Hematopoietic multipotent progenitor cell treated with erythropoietin and hydrocortisone succinate and interleukin-3 and kit ligand, for 8 days (in vitro differentiated cells): ENCODE data around the gene GATA2.
A peak's percentile ranks its signal among the peaks of the same experiment; 100 is the strongest.

Experiments
- DNase-seq: peaks from one replicate; pipeline ENCODE4 v3.0.0-alpha.2; 2015

The GATA2 gene

DNA sequence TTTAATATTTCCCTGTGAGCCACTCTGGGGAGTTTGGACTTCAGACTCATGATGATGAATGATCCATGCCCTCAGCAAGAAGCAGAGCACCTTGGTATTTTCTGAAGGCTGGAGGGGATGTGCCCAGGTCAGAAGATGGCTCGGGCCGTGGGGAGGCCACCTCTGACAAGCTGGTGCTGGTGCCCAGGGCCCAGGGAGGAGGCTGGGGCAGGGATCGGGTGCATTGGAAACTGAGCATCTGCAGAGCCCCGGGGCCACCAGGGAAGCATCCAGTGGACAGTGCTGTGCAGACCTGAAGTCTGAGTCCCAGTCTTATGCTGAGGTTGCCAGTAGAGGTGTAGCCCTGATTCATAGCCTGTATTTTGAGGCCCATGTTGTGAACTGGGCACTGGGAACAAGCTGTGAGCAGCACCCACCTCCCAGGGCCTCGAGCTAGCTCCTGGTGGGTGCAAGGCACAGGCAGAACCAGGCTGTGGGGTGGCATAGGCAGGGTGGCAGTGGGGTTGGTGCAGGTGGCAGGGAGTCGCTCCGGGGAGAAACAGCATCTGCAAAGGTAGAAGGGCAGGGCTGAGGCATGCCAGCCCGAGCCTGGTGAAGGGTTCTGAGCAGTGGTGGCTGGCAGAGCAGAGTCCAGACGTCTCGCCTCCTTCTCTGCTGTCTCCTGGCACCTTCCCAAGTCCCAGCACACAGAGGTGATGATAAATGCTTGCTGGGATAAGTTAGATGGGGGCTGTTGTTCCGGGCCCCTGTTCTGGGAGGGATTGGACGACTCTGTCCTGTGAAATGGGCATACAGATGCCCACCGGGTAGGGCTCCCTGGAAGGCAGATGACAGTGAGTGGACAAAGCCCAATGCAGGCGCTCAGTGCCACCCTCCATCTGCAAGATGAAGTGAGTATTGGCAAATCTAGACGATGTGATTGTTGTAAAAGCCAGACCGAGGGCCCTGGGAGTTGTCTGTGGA, 36.9 kb downstream of the GATA2 start:
- peak; percentile 59 for DNase-seq

DNA sequence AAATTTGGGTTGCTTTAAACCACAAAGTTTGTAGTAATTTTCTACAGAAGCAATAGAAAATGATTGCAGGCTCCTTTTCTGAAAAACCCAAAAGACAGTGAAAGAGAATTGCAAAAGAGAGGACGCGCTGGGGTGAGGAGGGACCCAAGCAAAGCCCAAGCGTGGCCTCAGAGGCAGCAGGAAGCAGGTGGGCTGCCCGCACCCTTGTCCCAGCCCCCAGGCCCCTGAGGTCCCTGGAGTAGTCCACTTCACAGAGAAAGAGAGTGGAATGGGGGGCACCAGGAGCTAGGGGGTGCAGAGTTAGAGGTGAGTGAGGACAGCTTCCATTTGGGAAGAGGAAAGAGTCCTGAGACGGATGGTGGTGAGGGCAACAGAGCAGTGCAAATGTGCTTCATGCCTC, 37.9 kb downstream of the GATA2 start:
- DNase-seq, result no peak

DNA sequence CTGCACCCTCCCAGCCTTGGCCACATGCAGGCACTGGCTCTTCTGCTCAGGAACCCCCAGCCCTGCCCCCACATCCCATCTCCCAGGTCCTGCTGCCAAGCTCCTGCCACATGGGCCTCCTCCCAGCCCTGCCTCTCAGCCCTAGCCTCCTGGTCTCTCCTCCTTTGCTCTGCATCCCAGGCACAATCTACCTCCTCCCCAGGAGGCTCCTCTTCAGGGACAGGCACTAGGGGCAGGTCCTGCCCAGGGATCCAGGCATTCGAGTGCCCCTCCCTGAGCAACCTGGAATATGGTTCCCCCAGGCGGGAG, 38.7 kb downstream of the GATA2 start:
- DNase-seq, result no peak

DNA sequence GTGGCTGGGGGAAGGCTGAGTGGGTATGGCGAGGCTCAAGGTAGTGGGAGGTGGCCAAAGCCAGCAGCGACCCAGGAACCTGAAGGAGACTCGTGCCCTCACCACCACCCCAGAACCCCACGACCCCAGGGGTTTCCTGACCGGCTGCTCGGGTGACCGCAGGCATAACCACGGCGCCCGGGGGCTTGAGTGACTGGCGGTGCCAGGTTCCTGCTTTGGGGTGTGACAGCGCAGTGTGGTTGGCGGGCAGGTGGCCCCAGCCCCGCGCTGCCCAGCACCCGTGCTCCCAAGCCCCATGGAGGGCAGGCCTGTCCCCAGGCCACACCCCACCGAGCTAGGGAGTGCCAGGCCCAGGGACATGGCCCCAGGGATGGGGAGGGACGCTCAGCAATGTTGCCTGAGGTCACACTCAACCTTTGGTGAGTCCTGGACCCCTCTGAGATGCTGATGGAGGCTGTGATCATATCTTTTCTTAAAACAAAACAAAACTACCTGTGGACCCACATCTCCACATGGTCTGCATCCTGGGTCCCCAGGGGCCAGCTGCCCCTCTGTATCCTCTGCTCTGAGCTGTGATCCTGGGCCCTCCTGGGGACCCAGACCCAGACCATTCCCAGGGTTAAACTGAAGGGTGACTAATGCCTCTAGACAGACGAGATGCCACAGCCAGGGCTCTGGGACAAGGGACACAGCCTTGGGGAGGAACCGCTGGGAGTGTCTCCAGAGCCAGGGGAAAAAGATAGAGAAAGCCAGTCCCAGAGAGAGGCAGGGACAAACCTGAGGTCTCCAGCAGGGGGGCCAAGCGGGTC, 39.3 kb downstream of the GATA2 start:
- DNase-seq, result no peak

GRCh38 chr3:128452678-128453275, 40.2 kb downstream of the GATA2 start:
- no peak for DNase-seq

DNA sequence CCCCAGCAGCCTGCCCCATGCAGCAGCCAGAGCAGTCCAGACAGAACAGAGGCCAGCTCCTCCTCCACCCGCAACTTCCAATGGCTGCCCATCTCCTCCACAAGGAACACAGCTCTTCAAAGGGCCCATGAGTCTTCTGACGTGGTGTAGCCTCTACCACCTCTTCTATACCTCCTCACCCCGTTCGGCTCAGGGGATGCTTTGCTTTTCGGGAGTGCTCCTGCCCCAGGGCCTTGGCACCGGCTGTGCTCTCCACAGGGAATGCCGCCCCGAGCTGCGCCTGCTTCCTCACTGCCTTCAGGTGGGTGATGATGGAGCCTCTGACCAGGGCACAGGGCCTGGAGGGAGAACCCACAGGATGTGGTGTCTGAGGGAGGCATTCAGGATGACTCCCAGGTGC, 40.9 kb downstream of the GATA2 start:
- DNase-seq, result no peak

DNA sequence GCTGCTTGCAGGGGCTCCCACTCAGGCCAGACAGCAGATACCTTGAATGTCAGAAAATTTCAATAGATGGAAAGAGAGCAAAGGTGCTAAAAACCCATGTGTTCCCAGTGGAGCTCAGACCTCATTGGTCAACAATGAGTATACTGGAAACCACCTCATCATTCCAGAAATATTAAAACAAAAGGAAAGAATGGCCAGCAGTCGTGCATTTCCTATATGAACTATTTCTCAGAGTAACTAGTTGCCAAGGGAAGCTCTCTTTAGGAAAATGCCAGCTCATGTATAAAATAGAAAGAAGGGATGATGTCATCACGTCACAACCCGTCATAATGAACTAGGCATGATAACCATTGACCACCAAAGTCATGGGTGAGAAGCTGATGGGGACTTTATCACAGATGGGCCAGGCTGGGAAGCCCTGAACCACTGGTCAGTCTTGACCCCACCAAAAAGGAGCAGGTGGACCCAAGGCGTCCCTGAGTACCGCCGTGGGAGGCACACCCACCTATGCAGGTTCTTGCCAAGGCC, 43.8 kb downstream of the GATA2 start:
- no peak for DNase-seq

DNA sequence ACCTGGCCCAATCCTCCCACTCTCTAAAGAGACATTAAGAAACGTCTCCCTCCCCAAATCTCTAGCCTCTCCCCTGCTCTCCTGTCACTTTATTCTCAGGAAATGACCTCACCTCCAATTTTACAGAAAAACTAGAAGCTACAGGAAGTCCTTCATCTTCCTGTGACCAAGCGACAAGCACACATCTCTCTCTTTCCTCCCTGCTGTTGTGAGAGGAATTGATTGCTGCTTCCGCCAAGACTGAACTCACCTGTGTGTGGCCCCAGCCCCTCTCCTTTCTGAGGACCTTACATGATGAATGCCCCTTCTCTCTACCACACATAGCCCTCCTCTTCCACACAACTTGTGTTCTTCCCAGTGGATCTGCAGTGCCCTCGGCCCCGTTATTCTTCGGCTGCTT, 44.5 kb downstream of the GATA2 start:
- DNase-seq, result no peak

- no peak for DNase-seq
Observed at GRCh38 chr3:128447561-128448013, 45.4 kb downstream of the GATA2 start.

GRCh38 chr3:128446821-128447220, 46.2 kb downstream of the GATA2 start:
- no peak for DNase-seq

GRCh38 chr3:128445357-128445756, 47.6 kb downstream of the GATA2 start:
- no peak for DNase-seq

GRCh38 chr3:128443771-128444170, 49.2 kb downstream of the GATA2 start:
- DNase-seq, result no peak

GRCh38 chr3:128442949-128443348, 50.1 kb downstream of the GATA2 start:
- DNase-seq, result no peak

- no peak for DNase-seq
Observed at GRCh38 chr3:128442070-128442469, 50.9 kb downstream of the GATA2 start.

DNA sequence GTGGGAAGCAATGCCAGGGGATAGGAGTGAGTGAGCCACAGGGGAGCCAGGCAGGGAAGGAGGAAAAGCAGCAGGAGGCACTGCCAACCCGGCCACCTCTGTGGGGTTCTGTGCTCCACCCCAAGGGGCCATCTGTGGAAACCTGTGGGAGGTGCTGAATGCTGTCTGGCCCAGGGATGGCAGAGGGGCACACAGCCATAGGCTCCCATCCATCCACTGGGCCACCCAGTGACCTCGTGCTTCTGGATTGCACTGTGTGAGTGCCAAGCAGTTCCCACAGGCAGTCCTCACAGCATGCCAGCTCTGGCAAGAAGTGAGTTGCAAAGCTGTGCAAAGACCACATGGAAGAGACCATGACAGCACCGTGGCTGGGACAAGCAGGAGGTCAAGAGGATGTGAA, 53.8 kb downstream of the GATA2 start:
- DNase-seq, result no peak

DNA sequence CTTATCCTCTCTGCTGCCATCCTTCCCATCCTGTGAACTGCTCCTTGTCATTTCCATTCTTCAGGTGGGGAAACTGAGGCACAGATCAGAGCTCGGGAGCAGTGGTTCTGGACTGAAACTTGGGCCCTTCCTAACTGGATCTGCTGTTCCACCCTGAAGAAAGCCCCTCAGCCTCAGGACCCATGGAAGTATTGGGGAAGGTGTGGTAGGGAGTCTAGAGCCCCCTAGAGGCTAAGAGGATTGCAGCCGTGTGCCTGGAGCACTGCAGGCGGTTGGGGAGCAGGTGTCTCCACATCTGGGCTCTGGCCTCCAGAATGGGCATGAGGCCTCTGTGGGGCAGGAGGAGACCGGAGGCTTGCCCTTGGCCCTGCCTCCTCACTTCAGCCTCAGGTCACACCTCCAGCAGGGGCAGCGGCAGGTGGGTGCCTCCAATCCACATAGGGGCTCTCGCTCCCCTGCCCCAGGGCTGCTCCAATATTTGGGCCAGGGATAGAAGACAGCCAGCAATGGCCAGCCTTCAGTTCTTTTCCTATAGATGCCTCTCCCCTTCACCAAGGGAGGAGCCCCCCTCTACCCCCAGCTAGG, 54.4 kb downstream of the GATA2 start:
- DNase-seq, result peak; percentile 35

DNA sequence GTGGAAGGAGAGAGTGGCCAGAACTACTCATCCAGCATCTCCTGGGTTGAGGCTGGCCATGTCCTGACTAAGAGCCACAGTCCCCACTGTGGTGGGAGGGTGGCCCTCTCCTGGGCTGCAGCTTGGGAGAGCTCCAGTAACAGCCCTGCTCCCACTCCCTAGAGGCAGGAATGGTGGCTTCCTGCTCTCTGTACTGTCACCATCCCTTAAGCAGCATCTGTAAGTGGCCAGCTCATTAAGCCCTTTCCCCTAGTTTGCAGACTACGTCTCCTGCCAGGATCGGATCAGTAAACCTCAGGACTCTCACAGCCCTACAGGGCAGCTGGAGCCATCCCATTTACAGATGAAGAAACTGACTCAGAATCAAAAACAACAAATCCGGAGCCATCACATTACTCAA, 56.8 kb downstream of the GATA2 start:
- DNase-seq, result no peak

- DNase-seq, result no peak
Observed at GRCh38 chr3:128435561-128435960, 57.4 kb downstream of the GATA2 start.

- DNase-seq, result no peak
Observed at GRCh38 chr3:128435058-128435457, 57.9 kb downstream of the GATA2 start.

GRCh38 chr3:128434524-128434923, 58.5 kb downstream of the GATA2 start:
- no peak for DNase-seq

- DNase-seq, result no peak
Observed at GRCh38 chr3:128433837-128434165, 59.2 kb downstream of the GATA2 start.

DNA sequence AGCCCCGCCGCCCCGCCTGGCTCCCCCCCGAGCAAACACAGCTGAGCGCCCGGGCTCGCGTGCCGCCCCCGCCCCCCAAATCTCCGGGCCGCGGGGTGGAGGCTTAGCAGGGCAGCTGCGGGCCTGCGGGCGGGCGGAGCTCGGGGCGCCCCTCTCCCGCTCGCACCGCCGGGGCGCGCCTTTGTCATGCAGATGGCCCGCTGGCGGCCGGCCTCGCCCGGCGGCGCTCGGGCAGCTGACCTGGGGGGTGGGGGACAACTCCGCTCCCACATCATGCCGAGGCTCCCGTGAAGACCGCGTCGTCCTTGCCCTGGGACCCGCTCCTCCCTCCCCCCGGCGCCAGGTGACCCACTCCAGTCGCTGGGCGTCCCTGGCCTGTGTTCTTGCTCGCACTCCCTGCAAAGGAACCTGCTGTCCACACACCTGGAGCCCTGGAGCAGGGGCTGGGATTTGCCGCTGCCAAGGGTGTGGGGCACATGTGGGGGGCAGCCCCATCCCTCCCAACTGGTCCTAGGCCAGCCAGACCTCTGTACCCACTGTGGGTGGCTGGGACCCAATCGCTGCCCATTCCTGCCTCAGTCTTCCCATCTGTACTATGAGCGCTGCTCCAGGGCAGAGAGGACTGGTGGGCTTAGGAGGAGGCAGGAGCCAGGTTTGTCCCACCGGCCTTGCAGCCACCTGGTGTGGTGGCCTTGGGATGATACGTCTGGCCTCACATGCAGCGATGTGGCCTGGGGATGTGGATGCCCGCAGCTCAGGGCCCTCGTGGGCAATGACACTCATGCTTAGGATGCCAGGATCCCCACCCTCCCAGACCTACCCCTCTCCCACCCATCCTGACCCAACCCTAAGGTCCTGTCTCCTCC, 59.8 kb downstream of the GATA2 start:
- DNase-seq, result no peak
